GM08714 (cell line): Measurements from ENCODE around the gene MRPL20.
A peak's percentile ranks its signal among the peaks of the same experiment; 100 is the strongest.
"Not testable (repeated sequence)": the region's sequence is repeated elsewhere in the genome, so short reads cannot be mapped to it uniquely, and the experiment has no call there.

Source experiments
- H3K4me3 ChIP-seq: fragments of 200-500 bp; sonication (Bioruptor generic); 2 replicates; pipeline ENCODE4 v1.5.1; 2014; ENCODE audit warnings: mild to moderate bottlenecking, low read length, inconsistent platforms
- ZNF274 ChIP-seq: IDR thresholded peaks from 2 replicates; pipeline ENCODE4 v1.6.1; 2012; ENCODE audit warnings: mild to moderate bottlenecking, low read depth, low read length

MRPL20 gene

GRCh38 chr1:1406821-1407635 lies at the start of gene MRPL20:
Gene MRPL20, minus strand, starts transcription at chr1:1407293. Its CDS starts 76 bp downstream, at chr1:1407217.
- no peak for TF ChIP-seq ZNF274
- H3K4me3 ChIP-seq = peak within 1 kb of the TSS; percentile 88

- not testable (repeated sequence) for H3K4me3 ChIP-seq
These were observed 49.7 kb upstream of the MRPL20 start for GRCh38 chr1:1456683-1457255.

- H3K4me3 ChIP-seq = not testable (repeated sequence)
These were observed 48.8 kb upstream of the MRPL20 start for GRCh38 chr1:1455934-1456333.

GRCh38 chr1:1455366-1455884 lies 48.3 kb upstream of the MRPL20 start:
- TF ChIP-seq ZNF274 = no peak
- no peak overlapping the region for H3K4me3 ChIP-seq

GRCh38 chr1:1454286-1455056 lies 47.4 kb upstream of the MRPL20 start:
- H3K4me3 ChIP-seq = not testable (repeated sequence)

GRCh38 chr1:1452882-1453281 lies 45.8 kb upstream of the MRPL20 start:
- no peak for TF ChIP-seq ZNF274
- no peak overlapping the region for H3K4me3 ChIP-seq

- not testable (repeated sequence) for H3K4me3 ChIP-seq
These were observed 45.3 kb upstream of the MRPL20 start for GRCh38 chr1:1452365-1452739.

GRCh38 chr1:1451696-1452364 lies 44.7 kb upstream of the MRPL20 start:
- no peak for TF ChIP-seq ZNF274
- H3K4me3 ChIP-seq = no peak overlapping the region

GRCh38 chr1:1450616-1451015 lies 43.5 kb upstream of the MRPL20 start:
- H3K4me3 ChIP-seq = not testable (repeated sequence)

- TF ChIP-seq ZNF274 = no peak
These were observed 42.1 kb upstream of the MRPL20 start, which contains the start of gene ATAD3C for GRCh38 chr1:1449099-1449739. Gene ATAD3C, plus strand, starts transcription at chr1:1449689. Its CDS starts 995 bp downstream, at chr1:1450684.

GRCh38 chr1:1446631-1447030 lies 39.5 kb upstream of the MRPL20 start:
- H3K4me3 ChIP-seq = not testable (repeated sequence)

More at GRCh38 chr1:1449099-1449739, 42.1 kb upstream of the MRPL20 start, which contains the start of gene ATAD3C:
- H3K4me3 ChIP-seq = no peak within 1 kb of the TSS

- TF ChIP-seq ZNF274 = no peak
- H3K4me3 ChIP-seq = no peak overlapping the region
These were observed 35.1 kb upstream of the MRPL20 start for GRCh38 chr1:1442069-1442770.
